A673 (cell line): ENCODE results near the gene VRK2.
"Not testable (repeated sequence)": the region's sequence is repeated elsewhere in the genome, so short reads cannot be mapped to it uniquely, and the experiment has no call there.

Experiments used
- CTCF ChIP-seq: fragments of 300-800, 200-600 bp; sonication (generic); conservative IDR thresholded peaks from 2 replicates; pipeline ENCODE4 v1.5.1; 2017; ENCODE audit warnings: low read depth, mild to moderate bottlenecking, antibody characterized with exemption, low read length, moderate library complexity, mixed read lengths
- EZH2 ChIP-seq: fragments of 200-600 bp; sonication (generic); IDR thresholded peaks from 2 replicates; pipeline ENCODE4 v1.6.1; 2017; ENCODE audit warnings: borderline replicate concordance, low read depth, mild to moderate bottlenecking, mixed read lengths, antibody characterized with exemption, low read length; ENCODE audit not compliant: poor library complexity, severe bottlenecking

- TF ChIP-seq CTCF, EZH2: not testable (repeated sequence)
These were observed 99.2 kb downstream of the VRK2 start for GRCh38 chr2:58145769-58146168.
